GM12878 (cell line): ENCODE measurements around the gene FSTL4. TPM values are rescaled to one million over a fixed set of nuclear protein-coding genes. Genes with fewer than 3 reads are reported as not detected.

ENCODE experiments used
- ATAC-seq: fragments of 200-7000 bp; cut with Tn5 transposase; 3 replicates; pipeline ENCODE4 v1.9.1; 2020; ENCODE audit warnings: mild to moderate bottlenecking, moderate library complexity
- BruUV-seq: library from RNA; stranded (reverse); fragments of 400-500 nt; replicated peaks from 2 replicates; lab custom pipeline; 2021; lab: Mats Ljungman, UMichigan
- CTCF ChIA-PET: fragments of 300-600 bp; sonication (Branson Sonifier 250); formaldehyde crosslinking; extraction: SDS; loops from one replicate; lab custom pipeline; 2021; ENCODE audit warnings: inconsistent platforms; lab: Yijun Ruan, JAX
- POLR2A ChIA-PET: fragments of 350-600 bp; formaldehyde crosslinking; extraction: SDS; loops from one replicate; lab custom pipeline; 2021; ENCODE audit warnings: inconsistent platforms; lab: Charles Lee
- RAD21 ChIA-PET: fragments of 300-600 bp; sonication (Branson Sonifier 250); formaldehyde crosslinking; loops from one replicate; lab custom pipeline; 2023; ENCODE audit warnings: antibody characterized with exemption; ENCODE audit not compliant: unreplicated experiment; lab: Charles Lee
- SMC1A ChIA-PET: fragments of 300-600 bp; sonication (Branson Sonifier 250); formaldehyde crosslinking; loops from one replicate; lab custom pipeline; 2023; ENCODE audit not compliant: unreplicated experiment, uncharacterized antibody; lab: Charles Lee
- DNase-seq: peaks from one replicate; pipeline ENCODE4 v3.0.0-alpha.2; 2011; ENCODE audit warnings: low read depth, low spot score
- FAIRE-seq: peaks from 3 replicates; lab custom pipeline; 2011; peaks lifted over from hg19 to GRCh38; lab: Jason Lieb, UNC
- H2AFZ ChIP-seq: 2 replicates; pipeline ENCODE4 v1.6.0; 2011; ENCODE audit warnings: low read depth, low read length, control low read depth; ENCODE audit not compliant: control insufficient read depth
- H3K27ac ChIP-seq: 2 replicates; pipeline ENCODE4 v1.5.1; 2011; ENCODE audit warnings: control low read depth; ENCODE audit not compliant: control insufficient read depth, insufficient read depth
- H3K27me3 ChIP-seq, 2 experiments: replicated peaks in 1 of 2; 2 replicates each; pipeline versions ENCODE4 v1.6.0 to v1.6.1; 2011; ENCODE audit warnings: low read length in 1 of 2; ENCODE audit not compliant: control insufficient read depth in 2 of 2, insufficient read depth in 2 of 2
- H3K36me3 ChIP-seq, 2 experiments: 2 replicates each; pipeline ENCODE4 v1.5.1; 2011; ENCODE audit warnings: low read length in 1 of 2; ENCODE audit not compliant: control insufficient read depth in 2 of 2, insufficient read depth in 2 of 2
- H3K4me1 ChIP-seq: 2 replicates; pipeline ENCODE4 v1.6.1; 2011; ENCODE audit warnings: mild to moderate bottlenecking, low read length, moderate library complexity, mixed read lengths; ENCODE audit not compliant: control insufficient read depth, insufficient read depth
- H3K4me2 ChIP-seq: 2 replicates; pipeline ENCODE4 v1.6.0; 2011; ENCODE audit warnings: control low read depth; ENCODE audit not compliant: control insufficient read depth, insufficient read depth
- H3K4me3 ChIP-seq: fragments of 200-600 bp; sonication (generic); 2 replicates; pipeline ENCODE4 v1.5.1; 2016
- H3K79me2 ChIP-seq: 2 replicates; pipeline ENCODE4 v1.6.0; 2011; ENCODE audit warnings: low read length; ENCODE audit not compliant: control insufficient read depth, insufficient read depth
- H3K9ac ChIP-seq: 2 replicates; pipeline ENCODE4 v1.8.0; 2011; ENCODE audit warnings: low read length, control low read depth, mixed read lengths; ENCODE audit not compliant: control insufficient read depth, insufficient read depth
- H3K9me3 ChIP-seq: replicated peaks from 3 replicates; pipeline ENCODE4 v1.5.1; 2011; ENCODE audit warnings: mild to moderate bottlenecking, low read length; ENCODE audit not compliant: control insufficient read depth, insufficient read depth
- H4K20me1 ChIP-seq: 2 replicates; pipeline ENCODE4 v1.6.0; 2011; ENCODE audit not compliant: control insufficient read depth, insufficient read depth
- HDAC2 ChIP-seq: fragments of 200-600 bp; sonication (generic); IDR thresholded peaks from 2 replicates; pipeline ENCODE4 v1.6.1; 2017
- IKZF1 ChIP-seq: fragments of 450-650 bp; conservative IDR thresholded peaks from 2 replicates; pipeline ENCODE4 v1.6.1; 2017; ENCODE audit warnings: antibody characterized with exemption, mild to moderate bottlenecking
- JUND ChIP-seq: IDR thresholded peaks from 2 replicates; pipeline ENCODE4 v1.6.1; 2012; ENCODE audit warnings: low read depth, mild to moderate bottlenecking, low read length, improper control_type of control experiment, moderate library complexity
- PML ChIP-seq: IDR thresholded peaks from 2 replicates; pipeline ENCODE4 v1.6.1; 2012; ENCODE audit warnings: low read length, inconsistent platforms
- POLR2AphosphoS5 ChIP-seq: IDR thresholded peaks from 2 replicates; pipeline ENCODE4 v1.6.1; 2011; ENCODE audit warnings: mild to moderate bottlenecking, low read length, inconsistent platforms
- RAD51 ChIP-seq: fragments of 450-650 bp; IDR thresholded peaks from 2 replicates; pipeline ENCODE4 v1.6.1; 2016; ENCODE audit warnings: moderate library complexity, mild to moderate bottlenecking, inconsistent platforms
- STAT1 ChIP-seq: fragments of 450-650 bp; conservative IDR thresholded peaks from 2 replicates; pipeline ENCODE4 v1.6.1; 2014; ENCODE audit warnings: antibody characterized with exemption, mild to moderate bottlenecking
- ZNF384 ChIP-seq: IDR thresholded peaks from 2 replicates; pipeline ENCODE4 v1.6.1; 2012; ENCODE audit warnings: low read depth, mild to moderate bottlenecking, low read length, improper control_type of control experiment, borderline replicate concordance
- WGBS: methylation state at CpG from one replicate; pipeline ENCODE4 v1.1.6; 2016; ENCODE audit warnings: low lambda C conversion rate; ENCODE audit not compliant: insufficient replicate concordance, insufficient coverage; ENCODE audit errors: missing lambda C conversion rate; 5-methylcytosine and 5-hydroxymethylcytosine counted together
- in situ Hi-C: fragments of 300-500 bp; cut with MboI; formaldehyde crosslinking; loops from 9 replicates; pipeline ENCODE4 v1.14.3; 2018; ENCODE audit warnings: mixed read lengths
- intact Hi-C: fragments of 100-400 bp; cut with micrococcal nuclease; formaldehyde crosslinking; loops from one replicate; pipeline ENCODE4 v1.14.2; 2022; ENCODE audit not compliant: unreplicated experiment
- polyA plus RNA-seq, 11 experiments: library from polyadenylated mRNA; depleted of rRNA in 4 of 11; unstranded in 6 of 11; stranded (reverse) in 5 of 11; fragments of >200 nt; fragmentation: Nextera tagmentation in 4 of 11; fragmentation: Illumina TruSeq in 1 of 11; extraction: Ambion mirVana in 4 of 11; extraction: Trizol in 1 of 11; gene quantifications; 1 replicate in 1 of 11; 2 replicates in 10 of 11; pipeline versions ENCODE4 v1.2.1 to v1.2.3, GENCODE V29; 2011 to 2016; ENCODE audit warnings: inconsistent platforms in 2 of 11, missing spikeins in 2 of 11, low read depth in 1 of 11
- total RNA-seq, 4 experiments: library from RNA; depleted of rRNA in 3 of 4; stranded (reverse); fragments of >200 nt in 3 of 4; fragmentation: Illumina TruSeq in 1 of 4; extraction: Trizol in 1 of 4; gene quantifications; 2 replicates each; pipeline versions ENCODE4 v1.2.1 to v1.2.3, GENCODE V29; 2013 to 2021
- TF ChIP-seq, protein P1 (sequence below): fragments of 450-650 bp; IDR thresholded peaks from 2 replicates; pipeline ENCODE4 v1.6.1; 2018; ENCODE audit warnings: mild to moderate bottlenecking, low read depth, moderate library complexity; ENCODE audit not compliant: partially characterized antibody

FSTL4 gene
- total and polyA plus RNA-seq, 10 of the 15 experiments (the other 5 are each of a cell fraction or from before 2014, with no cell fraction given) = 0.01 to 0.79 (median 0.21) TPM; not detected in 6

DNA sequence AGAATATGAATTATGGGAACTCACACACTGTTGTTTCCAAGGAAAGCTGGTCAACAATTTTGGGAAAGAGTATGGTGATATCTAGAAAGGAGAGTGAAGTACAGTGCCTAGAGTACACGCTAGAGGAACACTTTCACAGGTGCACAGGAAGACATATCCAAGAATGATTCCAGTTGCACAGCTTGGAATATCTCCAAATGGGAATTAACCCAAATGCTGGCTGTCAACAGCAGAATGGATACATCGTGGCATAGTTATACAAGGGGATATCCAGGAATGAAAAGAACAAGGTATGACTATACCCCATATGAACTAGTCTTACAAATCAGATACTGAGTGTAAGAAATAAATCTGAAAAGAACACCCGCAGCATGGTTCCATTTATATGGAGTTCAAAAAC lies 231.3 kb downstream of the FSTL4 start:
- Histone ChIP-seq H4K20me1 (no peaks in the 10 kb centered on the region), H3K4me2 (no peak overlapping the region), H3K27me3 (peaks cover 0 to 1% of the 10 kb centered on the region in 2 experiments; a peak in 2 of 4 replicates), H3K79me2 (no peaks in the 10 kb centered on the region), H3K4me1 (no peaks in the 10 kb centered on the region), H3K4me3 (no peak overlapping the region), H3K27ac (no peak overlapping the region), H3K36me3 (no peaks in the 10 kb centered on the region), H2AFZ (no peak overlapping the region), H3K9ac (no peak overlapping the region), H3K9me3 (peaks cover 9% of the 10 kb centered on the region; the same call in 2 of the 3 replicates)
- intact Hi-C loops (loop anchor here (5.0 kb wide), 1 partner anchor 389 kb away; no protein-coding TSS in a partner anchor), in situ Hi-C loops (no loop called here)
- 56% methylated on average over 3 of the region's 3 CpGs for WGBS
- FAIRE-seq (no peak), DNase-seq (no peak), ATAC-seq (no peak)
- TF ChIP-seq ZNF384 (no peak), JUND (no peak), PML (no peak), RAD51 (no peak), IKZF1 (no peak), STAT1 (no peak), HDAC2 (no peak), POLR2AphosphoS5 (no peak)
- TF ChIP-seq, protein P1, sequence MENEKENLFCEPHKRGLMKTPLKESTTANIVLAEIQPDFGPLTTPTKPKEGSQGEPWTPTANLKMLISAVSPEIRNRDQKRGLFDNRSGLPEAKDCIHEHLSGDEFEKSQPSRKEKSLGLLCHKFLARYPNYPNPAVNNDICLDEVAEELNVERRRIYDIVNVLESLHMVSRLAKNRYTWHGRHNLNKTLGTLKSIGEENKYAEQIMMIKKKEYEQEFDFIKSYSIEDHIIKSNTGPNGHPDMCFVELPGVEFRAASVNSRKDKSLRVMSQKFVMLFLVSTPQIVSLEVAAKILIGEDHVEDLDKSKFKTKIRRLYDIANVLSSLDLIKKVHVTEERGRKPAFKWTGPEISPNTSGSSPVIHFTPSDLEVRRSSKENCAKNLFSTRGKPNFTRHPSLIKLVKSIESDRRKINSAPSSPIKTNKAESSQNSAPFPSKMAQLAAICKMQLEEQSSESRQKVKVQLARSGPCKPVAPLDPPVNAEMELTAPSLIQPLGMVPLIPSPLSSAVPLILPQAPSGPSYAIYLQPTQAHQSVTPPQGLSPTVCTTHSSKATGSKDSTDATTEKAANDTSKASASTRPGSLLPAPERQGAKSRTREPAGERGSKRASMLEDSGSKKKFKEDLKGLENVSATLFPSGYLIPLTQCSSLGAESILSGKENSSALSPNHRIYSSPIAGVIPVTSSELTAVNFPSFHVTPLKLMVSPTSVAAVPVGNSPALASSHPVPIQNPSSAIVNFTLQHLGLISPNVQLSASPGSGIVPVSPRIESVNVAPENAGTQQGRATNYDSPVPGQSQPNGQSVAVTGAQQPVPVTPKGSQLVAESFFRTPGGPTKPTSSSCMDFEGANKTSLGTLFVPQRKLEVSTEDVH = no peak
- ChIA-PET RAD21 (no interaction called here), CTCF (no interaction called here), POLR2A (no interaction called here), SMC1A (no interaction called here)
- BruUV-seq = no TSS peak
